ENCODE measurements around the gene MTCH1. TPM values are rescaled to one million over a fixed set of nuclear protein-coding genes. Genes with fewer than 3 reads are reported as not detected.
A peak's percentile ranks its signal among the peaks of the same experiment; 100 is the strongest.

MTCH1 gene
- total RNA-seq, 2 donors from 2014 or later = 226 to 235 TPM

GRCh38 chr6:36956446-36956820, 29.6 kb downstream of the MTCH1 start:
- Mint-ChIP-seq H3K4me1 (peaks cover 6% of the 10 kb centered on the region), H3K4me3 (no peak overlapping the region), H3K27ac (no peak overlapping the region), H3K27me3 (ENCODE audit: insufficient read depth) (no peaks in the 10 kb centered on the region), H3K36me3 (ENCODE audit: low read depth) (no peaks in the 10 kb centered on the region), H3K9me3 (no peaks in the 10 kb centered on the region)
- Histone ChIP-seq H3K36me3 (ENCODE audit: control insufficient read depth, insufficient read depth, low read length) (no peaks in the 10 kb centered on the region), H3K27me3 (ENCODE audit: control insufficient read depth, insufficient read depth, low read length, poor library complexity, severe bottlenecking) (no peaks in the 10 kb centered on the region), H3K27ac (ENCODE audit: low read depth, low read length) (no peak overlapping the region), H3K4me1 (ENCODE audit: control insufficient read depth, insufficient read depth, low read length) (no peaks in the 10 kb centered on the region), H3K9me3 (ENCODE audit: control insufficient read depth, low read length) (no peaks in the 10 kb centered on the region), H3K9ac (ENCODE audit: extremely low read depth, low read length, poor library complexity, severe bottlenecking) (no peak overlapping the region), H3K4me3 (ENCODE audit: low read length) (no peak overlapping the region)
- TF ChIP-seq, protein P1, sequence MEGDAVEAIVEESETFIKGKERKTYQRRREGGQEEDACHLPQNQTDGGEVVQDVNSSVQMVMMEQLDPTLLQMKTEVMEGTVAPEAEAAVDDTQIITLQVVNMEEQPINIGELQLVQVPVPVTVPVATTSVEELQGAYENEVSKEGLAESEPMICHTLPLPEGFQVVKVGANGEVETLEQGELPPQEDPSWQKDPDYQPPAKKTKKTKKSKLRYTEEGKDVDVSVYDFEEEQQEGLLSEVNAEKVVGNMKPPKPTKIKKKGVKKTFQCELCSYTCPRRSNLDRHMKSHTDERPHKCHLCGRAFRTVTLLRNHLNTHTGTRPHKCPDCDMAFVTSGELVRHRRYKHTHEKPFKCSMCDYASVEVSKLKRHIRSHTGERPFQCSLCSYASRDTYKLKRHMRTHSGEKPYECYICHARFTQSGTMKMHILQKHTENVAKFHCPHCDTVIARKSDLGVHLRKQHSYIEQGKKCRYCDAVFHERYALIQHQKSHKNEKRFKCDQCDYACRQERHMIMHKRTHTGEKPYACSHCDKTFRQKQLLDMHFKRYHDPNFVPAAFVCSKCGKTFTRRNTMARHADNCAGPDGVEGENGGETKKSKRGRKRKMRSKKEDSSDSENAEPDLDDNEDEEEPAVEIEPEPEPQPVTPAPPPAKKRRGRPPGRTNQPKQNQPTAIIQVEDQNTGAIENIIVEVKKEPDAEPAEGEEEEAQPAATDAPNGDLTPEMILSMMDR (conservative IDR thresholded peaks at IDR 0.05) = no peak
- no peak for DNase-seq

- H3K27ac Mint-ChIP-seq = no peak overlapping the region
- peaks cover 5% of the 10 kb centered on the region for H3K4me1 Mint-ChIP-seq
- Histone ChIP-seq H3K4me3 (ENCODE audit: low read length) (no peak overlapping the region), H3K9me3 (ENCODE audit: control insufficient read depth, low read length) (no peaks in the 10 kb centered on the region), H3K9ac (ENCODE audit: extremely low read depth, low read length, poor library complexity, severe bottlenecking) (no peak overlapping the region), H3K36me3 (ENCODE audit: control insufficient read depth, insufficient read depth, low read length) (no peaks in the 10 kb centered on the region), H3K27me3 (ENCODE audit: control insufficient read depth, insufficient read depth, low read length, poor library complexity, severe bottlenecking) (no peaks in the 10 kb centered on the region), H3K27ac (ENCODE audit: low read depth, low read length) (no peak overlapping the region), H3K4me1 (ENCODE audit: control insufficient read depth, insufficient read depth, low read length) (no peaks in the 10 kb centered on the region)
- no peak overlapping the region for H3K4me3 Mint-ChIP-seq
- H3K36me3 Mint-ChIP-seq (ENCODE audit: low read depth) = no peaks in the 10 kb centered on the region
- 87 to 90% methylated on average over 8 to 9 of the region's 9 CpGs for WGBS, 2 experiments (ENCODE audit: insufficient coverage in 1 of 2, insufficient read length in 1 of 2)
- TF ChIP-seq, protein P1 (conservative IDR thresholded peaks at IDR 0.05) = no peak
- DNase-seq = peak; percentile 44
- no peaks in the 10 kb centered on the region for H3K27me3 Mint-ChIP-seq (ENCODE audit: insufficient read depth)
- no peaks in the 10 kb centered on the region for H3K9me3 Mint-ChIP-seq
These were observed 30.1 kb downstream of the MTCH1 start for GRCh38 chr6:36955671-36956445.

DNA sequence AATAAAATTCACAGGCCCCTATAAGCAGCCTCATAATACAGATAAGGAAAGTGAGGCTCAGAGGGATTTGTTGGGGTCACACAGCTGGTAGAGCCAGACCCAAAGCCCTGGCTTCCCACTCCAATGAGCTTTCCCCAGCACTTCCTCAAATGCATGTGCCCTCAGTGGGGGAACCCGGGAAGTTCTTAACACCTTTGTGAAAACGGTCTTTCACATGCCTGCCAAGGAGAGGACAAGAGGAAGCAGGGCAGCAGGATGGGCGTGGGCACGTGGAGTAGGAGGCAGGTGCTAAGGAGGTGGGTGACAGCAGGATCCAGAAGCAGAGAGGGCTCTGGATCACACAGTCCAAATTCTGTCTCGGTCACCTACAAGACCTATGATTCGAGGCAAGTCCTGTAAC, 30.9 kb downstream of the MTCH1 start:
- no peak overlapping the region for H3K4me3 Mint-ChIP-seq
- Histone ChIP-seq H3K9ac (ENCODE audit: extremely low read depth, low read length, poor library complexity, severe bottlenecking) (no peak overlapping the region), H3K27ac (ENCODE audit: low read depth, low read length) (no peak overlapping the region), H3K9me3 (ENCODE audit: control insufficient read depth, low read length) (no peaks in the 10 kb centered on the region), H3K4me3 (ENCODE audit: low read length) (no peak overlapping the region), H3K4me1 (ENCODE audit: control insufficient read depth, insufficient read depth, low read length) (no peaks in the 10 kb centered on the region), H3K36me3 (ENCODE audit: control insufficient read depth, insufficient read depth, low read length) (no peaks in the 10 kb centered on the region), H3K27me3 (ENCODE audit: control insufficient read depth, insufficient read depth, low read length, poor library complexity, severe bottlenecking) (no peaks in the 10 kb centered on the region)
- no peak overlapping the region for H3K27ac Mint-ChIP-seq
- 66 to 75% methylated on average over 5 to 6 of the region's 6 CpGs for WGBS, 2 experiments (ENCODE audit: insufficient coverage in 1 of 2, insufficient read length in 1 of 2)
- H3K27me3 Mint-ChIP-seq (ENCODE audit: insufficient read depth) = no peaks in the 10 kb centered on the region
- no peaks in the 10 kb centered on the region for H3K4me1 Mint-ChIP-seq
- no peaks in the 10 kb centered on the region for H3K36me3 Mint-ChIP-seq (ENCODE audit: low read depth)
- TF ChIP-seq, protein P1 (conservative IDR thresholded peaks at IDR 0.05) = no peak
- peak; percentile 52 for DNase-seq
- no peaks in the 10 kb centered on the region for H3K9me3 Mint-ChIP-seq
